ENCODE measurements around the gene PRSS21.

DNA sequence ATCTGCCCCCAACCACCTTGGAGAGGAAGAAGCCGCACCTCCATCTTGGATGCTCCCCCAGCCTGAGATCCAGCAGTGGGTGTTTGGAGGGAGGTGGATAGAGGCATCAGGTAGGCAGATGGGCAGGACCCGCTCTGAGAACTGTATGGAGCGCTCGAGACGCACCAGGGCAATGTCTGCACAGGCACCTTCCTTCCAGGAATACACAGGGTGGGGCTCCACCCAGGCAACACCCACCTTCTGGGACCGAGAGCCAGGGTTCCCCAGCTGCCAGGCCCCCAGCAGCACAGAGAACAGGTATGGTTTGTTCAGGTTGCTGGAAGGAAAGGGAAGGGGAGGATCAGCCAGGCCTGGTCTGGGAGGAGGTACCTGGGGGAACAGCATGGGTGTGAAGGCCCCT lies 38.5 kb downstream of the PRSS21 start:
- no peak for TF ChIP-seq EZH2 (IDR thresholded peaks at IDR 0.05; ENCODE audit: insufficient read depth, poor library complexity, severe bottlenecking)
- no peak for TF ChIP-seq EZH2phosphoT487 (IDR thresholded peaks at IDR 0.05; ENCODE audit: insufficient read depth, low read depth)
